OCI-LY3 (cell line): Measurements from ENCODE around the gene DUSP11.

Source experiments
- H2AFZ ChIP-seq: fragments of 200-600, 300-600 bp; shearing (Covaris generic); 2 replicates; pipeline ENCODE4 v1.6.0; 2014; ENCODE audit warnings: antibody characterized with exemption, low read depth, low read length
- H3K27ac ChIP-seq: fragments of 200-600, 300-600 bp; sonication (generic); 2 replicates; pipeline ENCODE4 v1.5.1; 2014; ENCODE audit warnings: mild to moderate bottlenecking, low read length, moderate library complexity, mixed read lengths
- H3K27me3 ChIP-seq: fragments of 200-600, 300-600 bp; sonication (generic); 2 replicates; pipeline ENCODE4 v1.6.1; 2014; ENCODE audit warnings: low read depth, low read length, mixed read lengths
- H3K36me3 ChIP-seq: fragments of 200-600, 300-600 bp; sonication (generic); replicated peaks from 2 replicates; pipeline ENCODE3; 2014; ENCODE audit warnings: low read depth, low read length, mixed read lengths
- H3K4me1 ChIP-seq: fragments of 300-600, 200-600 bp; sonication (generic); 2 replicates; pipeline ENCODE4 v1.6.1; 2014; ENCODE audit warnings: low read length, mixed read lengths
- H3K4me2 ChIP-seq: fragments of 200-600, 300-600 bp; sonication (generic); 2 replicates; pipeline ENCODE4 v1.6.1; 2014; ENCODE audit warnings: low read length, mixed read lengths
- H3K4me3 ChIP-seq: fragments of 300-600, 200-600 bp; sonication (generic); 2 replicates; pipeline ENCODE4 v1.5.1; 2014; ENCODE audit warnings: antibody characterized with exemption, mild to moderate bottlenecking, low read length, moderate library complexity
- H3K79me2 ChIP-seq: fragments of 300-600, 200-600 bp; shearing (Covaris generic); 2 replicates; pipeline ENCODE4 v1.6.1; 2014; ENCODE audit warnings: mild to moderate bottlenecking, low read length, mixed read lengths
- H3K9ac ChIP-seq: fragments of 300-600, 200-600 bp; shearing (Covaris generic); 2 replicates; pipeline ENCODE4 v1.6.0; 2014; ENCODE audit warnings: mild to moderate bottlenecking, low read length, moderate library complexity
- H3K9me3 ChIP-seq: fragments of 200-600, 300-600 bp; shearing (Covaris generic); 2 replicates; pipeline ENCODE4 v1.6.1; 2014; ENCODE audit warnings: low read length, mixed read lengths; ENCODE audit not compliant: insufficient read depth
- H4K20me1 ChIP-seq: fragments of 200-600, 300-600 bp; sonication (generic); 2 replicates; pipeline ENCODE4 v1.6.1; 2016; ENCODE audit warnings: low read length, mixed read lengths; ENCODE audit not compliant: insufficient read depth
- CTCF ChIP-seq: fragments of 200-600, 300-600 bp; sonication (generic); IDR thresholded peaks from 2 replicates; pipeline ENCODE4 v1.5.1; 2014; ENCODE audit warnings: antibody characterized with exemption, low read length, low read depth
- EZH2phosphoT487 ChIP-seq: fragments of 200-600 bp; shearing (Covaris generic); IDR thresholded peaks from 2 replicates; pipeline ENCODE4 v1.6.1; 2018; ENCODE audit warnings: antibody characterized with exemption, mixed run types, low read depth

The DUSP11 gene

GRCh38 chr2:73772819-73773218 is 7.1 kb downstream of the DUSP11 start:
- no peak for TF ChIP-seq CTCF
- no peak for TF ChIP-seq EZH2phosphoT487
- Histone ChIP-seq H3K36me3 (peaks cover 58% of the 10 kb centered on the region), H3K4me2 (no peak overlapping the region), H3K27ac (no peak overlapping the region), H3K27me3 (no peaks in the 10 kb centered on the region), H4K20me1 (no peaks in the 10 kb centered on the region), H3K9ac (no peak overlapping the region), H3K4me1 (no peaks in the 10 kb centered on the region), H3K79me2 (peaks cover 13% of the 10 kb centered on the region), H2AFZ (no peak overlapping the region), H3K9me3 (no peaks in the 10 kb centered on the region), H3K4me3 (no peak overlapping the region)

GRCh38 chr2:73770725-73771124 is 9.2 kb downstream of the DUSP11 start:
- H3K4me1 ChIP-seq = no peaks in the 10 kb centered on the region
- H3K9me3 ChIP-seq = no peaks in the 10 kb centered on the region
- H3K27ac ChIP-seq = no peak overlapping the region
- H2AFZ ChIP-seq = no peak overlapping the region
- no peak overlapping the region for H3K4me3 ChIP-seq
- H4K20me1 ChIP-seq = no peaks in the 10 kb centered on the region
- TF ChIP-seq EZH2phosphoT487 = no peak
- no peak for TF ChIP-seq CTCF
- H3K9ac ChIP-seq = no peak overlapping the region
- H3K27me3 ChIP-seq = no peaks in the 10 kb centered on the region
- no peak overlapping the region for H3K4me2 ChIP-seq
- 0 out of 2 replicates have a peak, but pooled peaks cover 3% of the 10 kb centered on the region for H3K79me2 ChIP-seq
- peaks cover 54% of the 10 kb centered on the region for H3K36me3 ChIP-seq

- Histone ChIP-seq H3K27me3 (no peaks in the 10 kb centered on the region), H3K9me3 (no peaks in the 10 kb centered on the region), H4K20me1 (no peaks in the 10 kb centered on the region), H3K4me3 (no peak overlapping the region), H3K27ac (no peak overlapping the region), H3K36me3 (peaks cover 57% of the 10 kb centered on the region), H2AFZ (no peak overlapping the region), H3K9ac (no peak overlapping the region), H3K4me2 (no peak overlapping the region), H3K4me1 (no peaks in the 10 kb centered on the region), H3K79me2 (0 out of 2 replicates have a peak, but pooled peaks cover 3% of the 10 kb centered on the region)
- TF ChIP-seq CTCF = no peak
- TF ChIP-seq EZH2phosphoT487 = no peak
These were observed 12.9 kb downstream of the DUSP11 start for GRCh38 chr2:73766994-73767393.

- no peaks in the 10 kb centered on the region for H4K20me1 ChIP-seq
- no peak overlapping the region for H3K27ac ChIP-seq
- H3K4me2 ChIP-seq = no peak overlapping the region
- TF ChIP-seq CTCF (no peak), EZH2phosphoT487 (no peak)
- H3K4me3 ChIP-seq = no peak overlapping the region
- H3K9ac ChIP-seq = no peak overlapping the region
- H3K4me1 ChIP-seq = no peaks in the 10 kb centered on the region
- H3K36me3 ChIP-seq = peaks cover 60% of the 10 kb centered on the region
- H2AFZ ChIP-seq = no peak overlapping the region
- no peaks in the 10 kb centered on the region for H3K9me3 ChIP-seq
- H3K79me2 ChIP-seq = 0 out of 2 replicates have a peak, but pooled peaks cover 3% of the 10 kb centered on the region
- no peaks in the 10 kb centered on the region for H3K27me3 ChIP-seq
These were observed 13.6 kb downstream of the DUSP11 start for GRCh38 chr2:73766349-73766748.
